GM18517 (cell line): ENCODE measurements around the gene DXO.

ENCODE experiments used
- ATAC-seq: cut with Tn5 transposase; IDR thresholded peaks from one replicate; pipeline ENCODE4 v1.9.1; 2021; ENCODE audit warnings: mild to moderate bottlenecking, moderate library complexity; ENCODE audit not compliant: unreplicated experiment

The DXO gene

DNA sequence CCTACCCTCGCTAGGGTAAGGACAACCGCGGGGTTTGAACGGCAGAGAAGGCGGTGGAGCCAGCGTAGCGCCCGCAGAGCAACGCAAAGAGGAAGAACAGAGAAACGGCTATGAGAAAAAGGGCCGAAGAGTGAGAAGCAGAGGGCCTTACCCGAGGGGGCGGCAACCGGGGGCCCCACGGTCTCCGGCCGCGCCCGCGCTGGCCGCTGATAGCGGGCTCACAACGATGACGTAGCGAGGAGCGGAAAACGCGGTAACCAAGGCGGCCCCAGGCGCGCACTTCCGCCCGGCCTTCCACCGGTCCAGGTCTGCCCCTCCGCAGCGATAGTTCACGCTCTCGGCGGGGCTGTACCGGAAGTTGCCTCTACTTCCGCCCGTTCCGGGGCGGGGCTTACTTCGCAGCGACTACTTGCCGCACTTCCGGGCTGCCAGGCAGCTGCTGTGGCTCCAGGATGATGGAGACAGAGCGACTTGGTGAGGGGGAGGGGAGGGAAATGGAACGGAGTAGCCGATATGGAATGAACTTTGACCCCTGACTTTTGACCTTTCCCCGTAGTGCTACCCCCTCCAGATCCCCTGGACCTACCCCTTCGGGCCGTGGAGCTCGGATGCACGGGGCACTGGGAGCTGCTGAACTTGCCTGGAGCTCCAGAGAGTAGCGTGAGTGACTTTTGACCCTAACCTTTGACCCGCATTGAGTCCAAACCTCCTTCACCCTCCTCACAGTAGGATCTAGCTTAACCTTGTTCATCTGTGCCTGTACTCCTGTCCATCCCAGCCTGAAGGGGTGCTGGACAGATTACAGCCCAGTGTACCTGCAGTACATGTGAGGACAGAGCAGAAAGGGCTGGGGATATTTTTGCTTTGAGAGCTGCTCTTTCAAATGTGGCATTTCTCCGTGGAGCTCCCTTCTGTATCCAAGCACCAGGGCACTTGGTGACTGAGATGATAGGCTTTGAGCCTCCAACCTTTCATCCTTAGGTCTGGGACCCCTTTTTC lies 12.9 kb downstream of the DXO start, which contains the start of the genes NELFE and SKIC2:
Gene NELFE, minus strand, starts transcription at position 231 of the 999 bp plus-strand sequence. CDS start 525 bp downstream, outside the sequence.
Gene SKIC2, plus strand, starts transcription at position 435 of the 999 bp plus-strand sequence. Its CDS starts 18 bp downstream, at position 453.
- ATAC-seq: peak; percentile 88

DNA sequence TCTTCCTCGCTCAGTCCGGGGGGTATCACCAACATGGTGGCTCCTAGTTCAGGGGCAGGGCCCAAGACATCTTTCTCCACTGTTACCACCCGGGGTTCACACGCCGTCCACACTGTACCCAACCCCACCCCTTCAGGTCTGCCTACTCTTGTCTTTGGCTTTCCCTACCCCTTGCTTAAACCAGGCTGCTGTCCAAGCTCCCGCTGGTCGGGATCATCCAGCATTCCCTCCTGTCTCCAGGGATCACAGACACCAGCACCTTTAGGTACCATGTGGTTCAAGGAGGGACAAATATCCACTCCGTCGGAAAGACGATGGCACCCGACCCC lies 13.6 kb downstream of the DXO start:
- no peak for ATAC-seq

DNA sequence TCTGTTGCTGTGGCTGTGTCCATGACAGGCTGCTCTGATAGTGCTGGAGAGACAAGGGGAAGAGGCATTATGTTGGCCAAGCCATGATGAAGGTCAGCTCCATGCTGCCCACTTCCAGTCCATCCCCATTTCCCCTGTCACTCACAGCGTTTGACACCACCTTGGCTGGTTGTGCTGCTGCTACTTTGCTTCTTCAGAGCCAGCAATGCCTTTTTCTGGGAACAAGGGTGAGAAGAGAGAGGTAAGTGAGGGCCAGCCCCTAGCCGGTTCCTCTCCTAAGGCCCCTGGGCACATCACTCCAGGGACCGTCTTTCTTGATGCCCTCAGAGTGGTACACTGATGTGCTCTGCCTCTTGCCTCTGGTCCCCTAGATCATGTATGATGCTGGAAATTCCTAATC lies 15.1 kb downstream of the DXO start:
- no peak for ATAC-seq

DNA sequence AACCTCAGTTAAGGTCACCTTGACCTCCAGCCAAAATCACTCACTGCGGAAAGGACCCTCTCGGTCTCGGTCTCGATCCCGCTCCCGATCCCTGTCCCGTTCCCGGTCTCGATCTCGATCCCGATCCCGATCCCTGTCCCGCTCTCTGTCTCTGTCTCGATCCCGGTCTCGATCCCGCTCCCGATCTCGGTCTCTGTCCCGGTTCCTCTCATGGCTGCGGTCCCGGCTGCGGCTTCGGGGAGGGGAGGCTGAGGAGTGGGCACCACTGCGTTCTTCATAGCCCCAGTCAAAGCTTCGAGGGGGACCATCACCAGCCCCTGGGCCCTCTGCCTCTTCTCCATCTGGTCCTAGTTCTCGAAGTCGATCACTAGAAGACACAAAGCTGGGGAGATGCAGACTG lies 17.4 kb downstream of the DXO start:
- ATAC-seq: no peak

DNA sequence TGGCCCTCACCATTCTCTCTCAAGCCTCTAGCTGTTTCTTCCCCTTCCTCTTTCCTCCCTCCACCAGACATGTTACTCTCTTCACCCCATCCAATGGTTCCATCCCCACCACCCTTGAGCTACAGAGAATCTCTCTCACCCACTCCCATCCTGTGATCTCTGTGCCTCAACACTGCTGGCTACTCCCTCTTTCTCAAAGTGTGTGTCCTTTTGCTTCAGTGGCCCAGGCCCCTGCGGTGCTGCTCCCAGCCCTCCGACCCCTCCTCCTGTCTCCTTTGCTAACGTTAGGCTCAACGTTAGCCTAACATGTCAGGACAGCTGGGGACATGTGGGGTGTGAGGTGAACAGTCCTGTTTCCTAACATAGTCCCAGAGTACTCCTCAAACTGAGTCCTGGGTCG lies 19.0 kb downstream of the DXO start:
- no peak for ATAC-seq

DNA sequence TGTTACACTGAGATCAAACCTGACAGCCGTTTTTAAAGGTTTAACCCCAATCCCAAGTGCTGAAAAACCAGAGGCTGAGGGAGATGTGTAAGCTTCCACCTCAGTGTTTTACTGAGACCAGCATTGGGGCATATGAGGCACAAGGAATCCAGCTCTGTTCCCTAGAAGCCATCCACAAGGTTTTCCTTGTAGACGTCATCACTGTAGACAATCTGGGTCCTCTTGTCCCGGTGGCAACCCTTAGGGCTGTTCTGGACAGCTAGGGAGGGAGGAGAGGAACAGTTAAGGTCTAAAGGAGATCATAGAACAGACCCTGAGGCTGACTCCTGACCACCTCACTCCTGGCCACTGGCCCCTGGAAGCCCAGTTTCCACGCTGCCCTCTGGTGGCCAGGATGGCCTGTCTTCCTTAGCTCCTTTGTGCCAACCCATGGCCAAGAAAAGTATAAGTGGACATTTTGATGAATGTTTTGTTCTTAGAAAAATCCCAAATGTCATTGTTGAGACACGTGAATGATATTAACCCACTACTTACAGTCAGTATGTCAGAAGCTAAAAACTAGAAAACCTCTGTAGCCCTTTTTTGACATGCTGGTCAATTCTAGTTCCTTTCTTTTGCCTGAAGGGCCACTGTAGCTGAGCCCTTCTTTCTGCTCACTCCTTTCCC lies 19.7 kb downstream of the DXO start:
- ATAC-seq: no peak

DNA sequence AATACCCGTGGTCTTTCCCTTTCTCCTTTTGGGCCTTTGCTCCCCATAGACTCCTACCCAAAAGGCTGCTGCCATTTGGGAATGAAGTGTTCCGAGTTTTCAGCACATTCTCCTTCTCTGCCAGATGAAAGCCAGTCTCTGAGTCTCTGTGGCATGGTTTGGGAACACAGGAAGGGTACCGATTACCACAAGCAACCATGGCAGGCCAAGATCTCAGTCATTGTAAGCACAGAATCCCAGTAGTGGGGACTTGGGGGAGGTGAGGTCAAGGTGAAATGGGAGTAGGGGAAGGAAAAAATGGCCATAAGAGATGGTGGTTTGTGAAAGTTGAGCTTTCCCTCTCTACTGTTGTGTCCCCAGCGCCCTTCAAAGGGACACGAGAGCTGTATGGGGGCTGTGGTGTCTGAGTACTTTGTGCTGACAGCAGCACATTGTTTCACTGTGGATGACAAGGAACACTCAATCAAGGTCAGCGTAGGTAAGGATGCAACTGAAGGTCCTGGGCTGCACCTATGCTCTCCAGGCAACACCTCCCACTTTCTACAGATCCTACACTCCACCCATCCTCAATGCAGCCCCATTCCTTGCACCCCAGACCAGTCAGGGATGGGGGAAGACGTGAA lies 21.9 kb downstream of the DXO start:
- no peak for ATAC-seq

DNA sequence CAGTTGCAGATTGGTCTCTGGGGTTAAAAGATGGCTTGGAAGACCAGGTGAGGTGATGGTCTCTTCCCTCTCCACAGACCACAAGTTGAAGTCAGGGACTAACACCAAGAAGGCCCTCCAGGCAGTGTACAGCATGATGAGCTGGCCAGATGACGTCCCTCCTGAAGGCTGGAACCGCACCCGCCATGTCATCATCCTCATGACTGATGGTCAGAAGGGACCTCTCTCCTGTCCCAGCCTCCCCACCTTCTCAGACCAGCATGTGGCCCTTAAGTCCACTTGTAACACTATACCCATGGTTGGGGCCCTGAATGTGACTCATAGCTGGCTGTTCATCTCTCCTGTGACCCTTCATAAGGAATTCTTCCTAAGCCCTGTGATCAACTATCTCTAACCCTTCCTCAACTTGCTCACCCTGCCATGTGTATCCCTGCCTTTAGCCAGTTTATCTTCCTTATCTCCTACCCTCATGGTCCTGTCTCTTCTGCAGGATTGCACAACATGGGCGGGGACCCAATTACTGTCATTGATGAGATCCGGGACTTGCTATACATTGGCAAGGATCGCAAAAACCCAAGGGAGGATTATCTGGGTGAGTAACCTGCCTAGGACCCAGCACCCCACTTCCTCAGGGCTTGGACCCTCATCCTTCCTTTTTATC lies 23.1 kb downstream of the DXO start:
- no peak for ATAC-seq

DNA sequence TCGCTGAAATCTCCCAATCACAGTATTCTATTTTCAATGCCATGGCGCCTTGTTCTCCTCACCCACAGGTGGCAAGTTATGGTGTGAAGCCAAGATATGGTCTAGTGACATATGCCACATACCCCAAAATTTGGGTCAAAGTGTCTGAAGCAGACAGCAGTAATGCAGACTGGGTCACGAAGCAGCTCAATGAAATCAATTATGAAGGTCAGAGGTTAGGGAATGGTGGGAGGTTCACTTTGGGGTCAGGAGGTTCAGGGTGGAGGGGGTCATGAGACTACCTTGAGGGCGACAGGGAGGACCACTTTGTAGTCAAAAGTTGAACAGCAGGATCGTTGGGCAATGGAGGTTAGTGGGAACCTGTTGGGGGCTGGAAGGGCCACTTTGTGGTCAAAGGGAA lies 23.6 kb downstream of the DXO start:
- ATAC-seq: no peak

DNA sequence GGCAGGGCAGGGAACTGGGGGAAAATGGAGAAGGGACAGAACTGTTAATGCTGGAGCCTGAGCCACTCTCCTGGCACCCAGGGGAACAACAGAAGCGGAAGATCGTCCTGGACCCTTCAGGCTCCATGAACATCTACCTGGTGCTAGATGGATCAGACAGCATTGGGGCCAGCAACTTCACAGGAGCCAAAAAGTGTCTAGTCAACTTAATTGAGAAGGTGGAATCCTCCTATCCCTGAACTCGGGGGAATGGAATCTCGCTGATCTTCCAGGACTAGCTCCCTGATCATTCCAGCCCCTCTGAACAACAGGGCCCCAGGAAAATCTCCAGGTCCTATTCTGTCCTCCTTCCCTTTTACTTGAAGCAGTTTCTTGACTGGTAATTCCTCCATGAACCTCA lies 24.1 kb downstream of the DXO start:
- no peak for ATAC-seq

DNA sequence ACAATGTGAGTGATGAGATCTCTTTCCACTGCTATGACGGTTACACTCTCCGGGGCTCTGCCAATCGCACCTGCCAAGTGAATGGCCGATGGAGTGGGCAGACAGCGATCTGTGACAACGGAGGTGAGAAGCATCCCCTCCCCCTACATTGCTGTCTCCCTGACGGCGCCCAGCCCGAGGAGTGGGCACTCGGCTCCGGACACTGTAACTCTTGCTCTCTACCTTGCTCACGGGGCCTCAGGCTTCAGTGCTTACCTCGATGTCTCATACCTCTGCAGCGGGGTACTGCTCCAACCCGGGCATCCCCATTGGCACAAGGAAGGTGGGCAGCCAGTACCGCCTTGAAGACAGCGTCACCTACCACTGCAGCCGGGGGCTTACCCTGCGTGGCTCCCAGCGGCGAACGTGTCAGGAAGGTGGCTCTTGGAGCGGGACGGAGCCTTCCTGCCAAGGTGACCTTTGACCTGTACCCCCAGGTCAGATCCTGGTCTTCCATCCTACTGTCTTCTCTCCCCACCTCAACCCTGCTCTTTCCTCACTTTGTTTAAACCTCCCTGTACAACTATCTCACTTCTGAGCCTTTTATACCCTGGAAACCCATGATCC lies 24.8 kb downstream of the DXO start:
- no peak for ATAC-seq

DNA sequence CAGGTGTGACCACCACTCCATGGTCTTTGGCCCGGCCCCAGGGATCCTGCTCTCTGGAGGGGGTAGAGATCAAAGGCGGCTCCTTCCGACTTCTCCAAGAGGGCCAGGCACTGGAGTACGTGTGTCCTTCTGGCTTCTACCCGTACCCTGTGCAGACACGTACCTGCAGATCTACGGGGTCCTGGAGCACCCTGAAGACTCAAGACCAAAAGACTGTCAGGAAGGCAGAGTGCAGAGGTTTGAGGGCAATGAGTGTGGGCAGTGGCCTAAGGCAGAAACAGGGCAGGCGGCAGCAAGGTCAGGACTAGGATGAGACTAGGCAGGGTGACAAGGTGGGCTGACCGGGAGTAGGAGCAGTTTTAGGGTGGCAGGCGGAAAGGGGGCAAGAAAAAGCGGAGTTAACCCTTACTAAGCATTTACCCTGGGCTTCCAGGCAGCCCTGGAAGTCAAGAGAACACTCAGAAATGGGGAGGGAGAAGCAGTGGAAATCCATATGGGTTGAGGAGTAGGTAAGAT lies 25.5 kb downstream of the DXO start:
- no peak for ATAC-seq

DNA sequence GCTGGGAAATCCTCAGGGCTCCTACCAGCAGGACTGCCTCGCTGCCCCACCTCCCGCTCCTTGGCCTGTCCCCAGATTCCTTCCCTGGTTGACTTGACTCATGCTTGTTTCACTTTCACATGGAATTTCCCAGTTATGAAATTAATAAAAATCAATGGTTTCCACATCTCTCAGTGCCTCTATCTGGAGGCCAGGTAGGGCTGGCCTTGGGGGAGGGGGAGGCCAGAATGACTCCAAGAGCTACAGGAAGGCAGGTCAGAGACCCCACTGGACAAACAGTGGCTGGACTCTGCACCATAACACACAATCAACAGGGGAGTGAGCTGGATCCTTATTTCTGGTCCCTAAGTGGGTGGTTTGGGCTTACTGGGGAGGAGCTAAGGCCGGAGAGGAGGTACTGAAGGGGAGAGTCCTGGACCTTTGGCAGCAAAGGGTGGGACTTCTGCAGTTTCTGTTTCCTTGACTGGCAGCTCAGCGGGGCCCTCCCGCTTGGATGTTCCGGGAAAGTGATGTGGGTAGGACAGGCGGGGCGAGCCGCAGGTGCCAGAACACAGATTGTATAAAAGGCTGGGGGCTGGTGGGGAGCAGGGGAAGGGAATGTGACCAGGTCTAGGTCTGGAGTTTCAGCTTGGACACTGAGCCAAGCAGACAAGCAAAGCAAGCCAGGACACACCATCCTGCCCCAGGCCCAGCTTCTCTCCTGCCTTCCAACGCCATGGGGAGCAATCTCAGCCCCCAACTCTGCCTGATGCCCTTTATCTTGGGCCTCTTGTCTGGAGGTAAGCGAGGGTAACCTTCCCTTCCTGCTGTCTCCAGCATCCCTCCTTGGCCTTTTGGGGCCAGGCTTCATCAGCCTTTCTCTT lies 26.2 kb downstream of the DXO start, which contains the start of gene CFB:
Gene CFB, plus strand, starts transcription at position 589 of the 863 bp plus-strand sequence. Its CDS starts 127 bp downstream, at position 716.
- no peak for ATAC-seq

DNA sequence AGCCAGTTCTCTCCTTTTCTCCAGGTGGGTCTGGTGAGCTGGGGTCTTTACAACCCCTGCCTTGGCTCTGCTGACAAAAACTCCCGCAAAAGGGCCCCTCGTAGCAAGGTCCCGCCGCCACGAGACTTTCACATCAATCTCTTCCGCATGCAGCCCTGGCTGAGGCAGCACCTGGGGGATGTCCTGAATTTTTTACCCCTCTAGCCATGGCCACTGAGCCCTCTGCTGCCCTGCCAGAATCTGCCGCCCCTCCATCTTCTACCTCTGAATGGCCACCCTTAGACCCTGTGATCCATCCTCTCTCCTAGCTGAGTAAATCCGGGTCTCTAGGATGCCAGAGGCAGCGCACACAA lies 26.8 kb downstream of the DXO start:
- no peak for ATAC-seq

DNA sequence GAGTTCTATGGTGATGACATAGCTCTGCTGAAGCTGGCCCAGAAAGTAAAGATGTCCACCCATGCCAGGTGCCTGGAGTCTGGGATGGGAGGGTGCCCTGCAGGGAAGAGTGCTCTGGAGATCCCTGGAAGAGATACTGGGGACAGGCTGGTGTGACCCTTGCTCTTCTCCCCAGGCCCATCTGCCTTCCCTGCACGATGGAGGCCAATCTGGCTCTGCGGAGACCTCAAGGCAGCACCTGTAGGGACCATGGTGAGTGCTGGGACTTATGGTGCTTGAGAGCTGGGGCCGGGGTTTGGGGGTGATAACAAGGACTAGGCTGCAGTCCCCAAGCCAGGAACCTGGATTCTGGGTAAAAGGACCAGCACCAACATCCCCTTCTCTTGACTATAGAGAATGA lies 28.2 kb downstream of the DXO start:
- ATAC-seq: no peak

DNA sequence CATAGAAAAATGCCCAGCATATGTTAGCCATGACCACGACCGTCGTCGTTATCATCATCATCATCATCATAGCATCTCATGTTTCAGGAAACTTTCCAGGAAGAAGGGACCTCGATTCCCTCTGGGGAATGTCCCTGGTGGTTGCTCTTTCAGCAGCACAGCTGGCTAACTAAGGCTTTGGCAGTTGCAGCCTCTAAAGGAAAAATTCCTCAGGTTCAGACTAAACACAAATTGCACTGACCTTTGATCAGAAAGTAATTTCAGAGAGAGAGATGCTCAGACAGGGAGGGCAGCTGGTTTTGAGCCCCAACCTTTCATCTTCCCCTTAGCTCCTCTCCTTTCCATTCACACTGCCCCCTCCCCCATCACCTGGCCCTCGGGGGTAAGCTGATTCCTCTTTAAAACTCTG lies 31.7 kb downstream of the DXO start:
- no peak for ATAC-seq

DNA sequence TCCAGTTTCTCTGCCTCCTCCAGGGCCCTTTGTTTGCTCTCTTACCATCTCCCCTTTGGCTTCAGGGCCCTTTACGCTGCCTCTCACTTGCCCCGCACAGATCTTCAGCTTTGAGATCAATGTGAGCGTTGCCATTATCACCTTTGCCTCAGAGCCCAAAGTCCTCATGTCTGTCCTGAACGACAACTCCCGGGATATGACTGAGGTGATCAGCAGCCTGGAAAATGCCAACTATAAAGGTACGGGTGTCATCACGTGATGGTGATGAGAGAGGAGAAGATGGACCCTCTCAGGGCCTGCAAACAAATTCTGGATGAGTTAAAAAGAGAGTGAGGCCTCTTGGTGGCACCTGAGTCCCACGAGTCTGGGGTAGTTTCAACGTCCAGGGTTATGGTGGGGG lies 36.1 kb downstream of the DXO start:
- no peak for ATAC-seq

DNA sequence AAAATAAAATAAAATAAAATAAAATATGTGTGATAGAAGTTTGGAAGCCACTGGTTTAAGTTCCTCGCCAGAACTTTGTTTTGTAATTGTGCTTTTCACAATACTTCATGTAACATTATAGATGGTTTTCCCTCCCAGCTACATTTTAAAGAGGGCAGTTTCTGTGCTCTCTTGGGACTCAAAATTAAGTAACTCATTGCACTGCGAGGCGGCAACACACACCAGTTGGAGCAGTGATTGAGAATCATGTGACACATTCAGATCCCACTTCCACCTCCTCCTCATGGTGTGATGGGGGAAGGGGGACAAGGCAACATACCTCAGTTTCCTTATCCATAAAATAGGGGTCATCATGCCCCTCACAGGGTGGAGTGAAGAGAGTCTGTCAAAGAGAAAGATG lies 36.9 kb downstream of the DXO start:
- no peak for ATAC-seq

DNA sequence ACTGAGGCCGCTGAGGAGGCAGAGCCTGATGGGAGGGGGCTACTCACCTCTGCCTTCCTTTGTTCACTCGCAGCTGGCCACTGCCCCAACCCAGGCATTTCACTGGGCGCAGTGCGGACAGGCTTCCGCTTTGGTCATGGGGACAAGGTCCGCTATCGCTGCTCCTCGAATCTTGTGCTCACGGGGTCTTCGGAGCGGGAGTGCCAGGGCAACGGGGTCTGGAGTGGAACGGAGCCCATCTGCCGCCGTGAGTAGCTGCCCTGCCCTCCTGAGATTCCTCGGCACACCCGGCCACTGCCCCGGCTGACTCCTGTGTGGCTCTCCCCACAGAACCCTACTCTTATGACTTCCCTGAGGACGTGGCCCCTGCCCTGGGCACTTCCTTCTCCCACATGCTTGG lies 38.4 kb downstream of the DXO start:
- no peak for ATAC-seq
